Embryonic facial prominence (tissue), 1 donor: ENCODE measurements around the gene PITX3.
"Not testable (repeated sequence)": the region's sequence is repeated elsewhere in the genome, so short reads cannot be mapped to it uniquely, and the experiment has no call there.

ENCODE experiments used
- DNase-seq: peaks from one replicate; pipeline ENCODE4 v3.0.0-alpha.2; 2016; ENCODE audit errors: extremely low spot score

The PITX3 gene

GRCh38 chr10:102226542-102226870 is 14.8 kb downstream of the PITX3 start:
- DNase-seq, result no peak

GRCh38 chr10:102225646-102226541 is 15.4 kb downstream of the PITX3 start, which contains the start of gene ELOVL3:
ELOVL3 (plus strand) TSS chr10:102226299; CDS start chr10:102226549, 250 bp downstream.
- peak; percentile 87 for DNase-seq

GRCh38 chr10:102222797-102223196 is 18.5 kb downstream of the PITX3 start:
- DNase-seq, result no peak

- no peak for DNase-seq
Observed at GRCh38 chr10:102220612-102221011, 20.7 kb downstream of the PITX3 start.

- no peak for DNase-seq
Observed at GRCh38 chr10:102219370-102219769, 21.9 kb downstream of the PITX3 start.

- not testable (repeated sequence) for DNase-seq
Observed at GRCh38 chr10:102213599-102213998, 27.7 kb downstream of the PITX3 start.

GRCh38 chr10:102211615-102212299 is 29.6 kb downstream of the PITX3 start:
- DNase-seq, result no peak

- no peak for DNase-seq
Observed at GRCh38 chr10:102208311-102209035, 32.8 kb downstream of the PITX3 start.

GRCh38 chr10:102202386-102202785 is 38.9 kb downstream of the PITX3 start:
- DNase-seq, result no peak

- DNase-seq, result no peak
Observed at GRCh38 chr10:102200751-102201640, 40.3 kb downstream of the PITX3 start.

GRCh38 chr10:102198027-102198426 is 43.3 kb downstream of the PITX3 start:
- DNase-seq, result no peak

GRCh38 chr10:102196893-102197292 is 44.4 kb downstream of the PITX3 start:
- DNase-seq, result no peak

- no peak for DNase-seq
Observed at GRCh38 chr10:102195296-102195870, 45.9 kb downstream of the PITX3 start.

GRCh38 chr10:102191956-102192355 is 49.4 kb downstream of the PITX3 start:
- no peak for DNase-seq

- not testable (repeated sequence) for DNase-seq
Observed at GRCh38 chr10:102188941-102189898, 52.1 kb downstream of the PITX3 start.

GRCh38 chr10:102188298-102188940 is 52.9 kb downstream of the PITX3 start:
- no peak for DNase-seq

- DNase-seq, result no peak
Observed at GRCh38 chr10:102185811-102186527, 55.3 kb downstream of the PITX3 start.

- no peak for DNase-seq
Observed at GRCh38 chr10:102185272-102185671, 56.0 kb downstream of the PITX3 start.

GRCh38 chr10:102184606-102185005 is 56.7 kb downstream of the PITX3 start:
- DNase-seq, result no peak
